HG02884 (cell line): ENCODE data around the gene MFAP1.
"Not testable (repeated sequence)": the region's sequence is repeated elsewhere in the genome, so short reads cannot be mapped to it uniquely, and the experiment has no call there.

Experiments used
- ATAC-seq: cut with Tn5 transposase; IDR thresholded peaks from one replicate; pipeline ENCODE4 v1.9.1; 2021; ENCODE audit warnings: mild to moderate bottlenecking, moderate library complexity; ENCODE audit not compliant: unreplicated experiment

The MFAP1 gene

DNA sequence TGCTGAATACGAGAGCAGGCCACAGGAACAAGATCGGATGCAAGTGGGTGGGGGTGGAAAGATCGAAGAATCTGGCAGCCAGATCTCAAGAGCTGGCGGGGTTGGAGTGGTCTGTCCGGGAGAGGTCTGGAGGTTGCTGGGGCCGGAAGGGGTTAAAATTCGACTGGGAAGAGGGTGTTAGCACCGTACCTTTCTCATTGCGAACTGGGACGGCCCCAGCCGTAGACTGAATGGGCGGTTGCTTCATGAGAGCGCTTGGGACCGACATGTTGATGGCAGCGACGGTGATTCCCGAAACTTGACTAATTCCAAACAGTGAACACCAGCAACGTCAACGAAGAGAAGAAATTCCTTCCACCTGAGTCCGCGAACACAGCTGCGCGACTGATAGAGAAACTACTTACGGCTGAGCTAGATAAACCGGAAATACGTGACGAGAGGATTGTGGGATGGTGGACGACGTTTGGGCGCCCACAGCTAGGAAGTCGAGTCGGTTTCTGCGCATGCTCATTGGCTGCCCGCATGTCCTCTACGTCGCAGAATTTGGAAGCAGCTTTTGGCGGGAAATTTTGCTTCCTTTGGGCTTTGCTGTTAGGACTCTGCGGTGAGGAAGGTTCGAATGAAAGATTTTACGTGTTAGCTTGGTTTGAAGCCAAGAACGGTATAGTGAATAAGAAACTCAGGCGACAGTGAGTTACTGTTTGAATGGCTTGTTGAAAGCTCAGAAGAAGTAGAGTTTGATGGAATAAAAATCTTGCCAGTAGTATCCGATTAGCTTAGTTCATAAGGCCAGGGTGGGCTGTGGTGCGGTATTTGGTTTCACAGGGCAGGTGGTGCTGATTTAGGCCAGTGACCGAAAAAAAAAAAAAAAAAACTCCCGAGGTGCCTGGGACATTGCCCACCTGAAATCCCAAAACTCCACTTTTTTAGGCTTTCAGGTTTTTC lies at the start of gene MFAP1:
Gene MFAP1, minus strand, starts transcription at position 389 of the 945 bp plus-strand sequence. Its CDS starts 121 bp downstream, at position 268.
- peak; percentile 70 for ATAC-seq

DNA sequence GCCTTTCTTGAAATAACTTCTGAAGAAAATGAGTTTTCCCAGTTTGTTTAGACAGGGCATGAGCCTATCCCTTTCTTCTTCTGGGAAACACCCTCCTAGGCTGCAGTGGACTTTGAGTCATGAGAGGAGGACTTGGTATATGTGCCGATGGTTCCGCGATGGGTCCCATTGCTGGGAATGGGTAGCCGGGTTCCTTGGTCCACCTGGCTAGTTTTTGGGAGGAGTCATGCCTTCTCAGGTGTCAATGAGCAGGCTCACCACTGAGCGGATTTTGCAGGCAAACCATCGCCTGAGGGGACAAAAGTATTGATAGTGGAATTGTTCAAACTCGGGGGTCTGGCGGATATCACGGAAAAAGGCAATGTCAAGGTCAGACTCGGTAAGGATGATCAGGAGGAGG lies 49.2 kb upstream of the MFAP1 start:
- ATAC-seq = no peak

GRCh38 chr15:43872416-43873020 lies 48.0 kb upstream of the MFAP1 start:
- no peak for ATAC-seq

DNA sequence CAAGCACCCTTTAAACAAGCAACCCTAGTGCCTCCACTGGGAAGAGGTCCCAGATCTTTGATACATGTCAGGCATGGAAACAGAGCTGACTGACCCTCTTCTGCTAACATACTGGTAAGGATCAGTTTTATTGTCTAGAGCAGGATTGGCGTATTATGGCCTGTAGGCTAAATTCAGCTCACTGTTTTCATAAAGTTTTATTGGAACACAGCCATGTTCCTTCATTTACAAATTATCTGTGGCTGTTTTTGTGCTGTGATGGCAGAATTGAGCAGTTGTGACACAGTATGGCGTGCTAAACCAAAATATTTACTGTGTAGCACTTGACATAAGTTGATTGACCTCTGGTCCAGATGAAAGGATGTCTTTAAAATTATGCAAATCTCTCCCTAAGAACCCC lies 47.3 kb upstream of the MFAP1 start:
- no peak for ATAC-seq

GRCh38 chr15:43868406-43868805 lies 43.9 kb upstream of the MFAP1 start:
- no peak for ATAC-seq

DNA sequence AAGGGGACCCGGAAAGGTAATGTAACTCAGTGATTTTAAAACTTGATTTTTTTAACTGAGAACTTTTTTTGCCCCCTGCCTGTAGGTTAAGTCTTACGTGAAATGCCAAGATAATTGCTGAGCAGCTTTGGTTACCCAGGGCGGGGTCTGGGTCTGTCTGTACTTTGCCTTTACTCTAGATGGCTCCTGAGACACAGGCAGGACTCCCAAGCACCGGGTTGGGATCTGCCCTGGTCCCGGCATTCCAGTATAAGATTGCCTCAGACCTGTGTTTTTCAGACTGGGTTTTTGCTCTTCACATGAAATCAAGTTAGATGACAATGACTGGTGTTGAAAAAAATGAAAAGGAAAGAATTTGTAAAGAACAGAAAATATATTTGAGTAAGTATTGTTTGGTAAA lies 42.6 kb upstream of the MFAP1 start:
- ATAC-seq = no peak

DNA sequence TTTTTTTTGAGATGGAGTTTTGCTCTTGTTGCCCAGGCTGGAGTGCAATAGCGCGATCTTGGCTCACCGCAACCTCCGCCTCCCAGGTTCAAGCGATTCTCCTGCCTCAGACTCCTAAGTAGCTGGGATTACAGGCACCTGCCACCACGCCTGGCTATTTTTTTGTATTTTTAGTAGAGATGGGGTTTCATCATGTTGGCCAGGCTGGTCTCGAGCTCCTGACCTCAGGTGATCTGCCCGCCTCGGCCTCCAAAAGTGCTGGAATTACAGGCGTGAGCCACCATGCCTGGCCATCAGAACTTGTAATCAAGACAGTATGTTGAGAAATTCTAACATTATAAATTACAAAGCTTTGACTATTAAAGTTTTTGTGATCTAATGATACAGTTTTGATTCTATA lies 42.1 kb upstream of the MFAP1 start:
- not testable (repeated sequence) for ATAC-seq

DNA sequence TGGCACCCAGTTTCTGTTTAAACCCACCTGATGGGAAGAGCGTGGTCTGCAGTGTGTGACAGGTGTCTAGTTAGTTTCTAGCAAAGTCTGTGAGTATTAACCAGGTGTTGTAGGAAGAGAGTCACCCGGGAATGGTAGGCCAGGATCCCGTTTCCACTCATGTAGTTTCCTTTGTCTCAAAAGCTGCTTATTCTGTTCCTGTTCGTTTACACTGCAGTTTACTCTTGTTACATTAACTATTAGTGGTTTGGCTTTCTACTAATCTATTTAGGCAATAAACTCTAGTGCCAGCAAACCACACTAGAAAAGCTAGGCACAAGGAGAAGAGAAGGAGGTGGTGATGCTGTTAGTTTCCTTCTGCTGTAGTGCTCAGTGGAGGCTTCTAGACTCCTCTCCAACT lies 35.1 kb upstream of the MFAP1 start:
- ATAC-seq = no peak

- ATAC-seq = no peak
Measured at GRCh38 chr15:43854801-43855200, 30.3 kb upstream of the MFAP1 start.

- ATAC-seq = no peak
Measured at GRCh38 chr15:43852607-43853006, 28.1 kb upstream of the MFAP1 start.

DNA sequence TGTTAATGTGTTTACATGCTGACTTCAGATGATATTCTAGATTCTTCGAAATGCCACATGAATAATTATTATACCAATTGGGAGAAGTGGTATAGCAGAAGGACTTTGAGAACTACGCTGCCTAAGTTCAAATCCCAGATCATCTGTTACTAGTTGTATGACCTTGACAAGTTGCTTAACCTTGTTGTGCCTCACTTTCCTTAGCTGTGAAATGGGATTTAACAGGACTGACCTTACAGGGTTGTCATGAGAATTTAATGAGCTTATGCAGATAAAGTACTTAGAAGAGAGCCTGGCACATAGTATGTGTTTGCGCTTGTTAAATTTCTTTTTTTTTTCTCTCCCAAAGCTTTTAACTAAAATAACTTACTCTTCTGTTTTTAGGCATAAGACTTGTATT lies 26.8 kb upstream of the MFAP1 start:
- no peak for ATAC-seq

DNA sequence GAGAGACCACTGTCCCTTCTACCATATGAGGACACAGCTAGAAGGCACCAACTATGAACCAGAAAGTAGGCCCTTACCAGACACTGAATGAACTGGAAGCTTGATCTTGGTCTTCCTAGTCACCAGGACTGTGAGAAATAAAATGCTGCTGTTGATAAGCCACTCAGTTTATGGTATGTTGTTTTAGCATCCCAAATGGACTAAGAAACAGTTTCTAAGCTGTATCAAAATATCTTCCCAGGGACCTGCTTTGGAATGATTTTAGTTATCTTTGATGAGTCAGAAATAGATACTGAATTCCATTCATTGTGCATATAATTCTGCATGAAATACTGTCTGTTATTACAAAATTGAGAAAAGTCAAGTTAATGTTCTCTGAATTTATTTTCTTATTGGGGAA lies 20.9 kb upstream of the MFAP1 start:
- ATAC-seq = no peak

GRCh38 chr15:43832485-43832884 lies 8.0 kb upstream of the MFAP1 start:
- not testable (repeated sequence) for ATAC-seq

- ATAC-seq = not testable (repeated sequence)
Measured at GRCh38 chr15:43831519-43832052, 7.1 kb upstream of the MFAP1 start.

- ATAC-seq = not testable (repeated sequence)
Measured at GRCh38 chr15:43830691-43831275, 6.3 kb upstream of the MFAP1 start.

DNA sequence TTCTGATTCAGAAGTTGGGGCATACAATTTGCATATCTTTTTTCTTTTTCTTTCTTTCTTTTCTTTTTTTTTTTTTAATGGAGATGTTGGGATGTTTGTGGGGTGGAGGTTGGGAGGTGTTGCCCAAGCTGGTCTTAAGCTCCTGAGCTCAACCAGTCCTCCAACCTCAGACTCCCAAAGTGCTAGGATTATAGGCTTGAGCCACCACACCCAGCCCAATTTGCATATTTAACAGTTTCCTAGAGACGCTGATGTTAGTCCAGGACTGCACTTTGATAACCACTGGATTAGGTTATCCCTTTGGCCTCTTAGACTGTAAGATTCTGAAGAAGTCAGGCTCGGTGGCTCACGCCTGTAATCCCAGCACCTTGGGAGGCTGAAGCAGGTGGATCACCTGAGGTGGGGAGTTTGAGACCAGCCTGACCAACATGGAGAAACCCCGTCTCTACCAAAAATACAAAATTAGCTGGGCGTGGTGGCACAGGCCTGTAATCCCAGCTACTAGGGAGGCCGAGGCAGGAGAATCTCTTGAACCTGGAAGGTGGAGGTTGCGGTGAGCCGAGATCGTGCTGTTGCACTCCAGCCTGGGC lies 5.6 kb upstream of the MFAP1 start:
- not testable (repeated sequence) for ATAC-seq

DNA sequence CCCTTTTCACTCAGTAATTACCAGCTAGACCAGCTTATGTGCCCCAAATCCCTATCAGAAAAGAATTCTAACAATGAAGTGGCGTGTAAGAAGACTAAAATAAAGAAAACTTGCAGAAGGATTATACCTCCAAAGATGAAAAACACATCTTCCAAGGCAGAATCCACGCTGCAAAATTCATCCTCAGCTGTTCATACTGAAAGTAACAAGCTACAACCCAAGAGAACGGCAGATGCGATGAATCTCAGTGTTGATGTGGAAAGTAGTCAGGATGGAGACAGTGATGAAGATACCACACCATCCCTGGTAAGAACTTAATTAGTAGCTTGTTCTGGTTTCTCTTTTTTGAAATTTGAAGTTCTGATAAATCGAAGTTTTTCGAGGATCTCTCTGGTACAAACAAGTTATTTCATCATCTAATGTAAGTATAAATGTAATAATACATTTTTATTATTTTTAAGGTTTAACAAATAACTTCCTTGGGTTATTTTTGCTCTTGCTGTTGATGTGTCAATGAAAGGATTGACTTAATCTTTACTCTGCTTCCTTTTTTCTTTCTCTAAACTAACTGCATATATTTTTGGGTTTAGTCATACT lies 3.7 kb upstream of the MFAP1 start:
- ATAC-seq = no peak

DNA sequence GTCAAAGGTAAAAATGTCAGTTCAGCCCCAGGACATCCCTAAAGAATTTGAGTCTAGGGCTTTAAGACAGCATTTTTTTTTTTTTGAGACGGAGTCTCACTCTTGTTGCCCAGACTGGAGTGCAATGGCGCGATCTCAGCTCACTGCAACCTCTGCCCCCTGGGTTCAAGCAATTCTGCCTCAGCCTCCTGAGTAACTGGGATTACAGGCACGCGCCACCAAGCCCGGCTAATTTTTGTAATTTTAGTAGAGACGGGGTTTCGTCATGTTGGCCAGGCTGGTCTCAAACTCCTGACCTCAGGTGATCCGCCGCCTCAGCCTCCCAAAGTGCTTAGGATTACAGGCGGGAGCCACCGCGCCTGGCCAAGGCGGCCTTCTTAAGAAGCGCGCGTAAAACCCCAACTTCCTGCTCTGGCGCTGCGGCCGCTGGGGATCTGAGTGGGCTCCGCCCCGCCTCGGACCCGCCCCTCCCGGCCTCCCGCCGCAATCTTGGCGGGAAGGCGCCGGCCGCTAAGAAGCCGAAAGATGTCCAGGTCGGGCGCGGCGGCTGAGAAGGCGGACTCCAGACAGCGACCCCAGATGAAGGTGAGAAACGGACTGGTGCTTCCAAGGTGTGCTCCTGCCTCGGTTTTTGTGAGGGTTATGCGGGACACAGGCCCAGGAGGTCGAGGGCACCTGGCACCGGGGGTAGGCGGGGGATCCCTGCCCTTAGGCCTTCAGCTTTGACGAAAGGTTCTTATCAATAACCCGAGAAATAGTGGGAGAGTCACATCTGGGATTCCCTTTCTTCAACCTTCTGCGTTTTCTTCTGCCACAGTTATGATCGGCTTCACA lies 2.2 kb upstream of the MFAP1 start, which contains the start of gene WDR76:
Gene WDR76, plus strand, starts transcription at position 495 of the 834 bp plus-strand sequence. Its CDS starts 31 bp downstream, at position 526.
- peak; percentile 60 for ATAC-seq

- no peak for ATAC-seq
Measured at GRCh38 chr15:43826029-43826507, 1.6 kb upstream of the MFAP1 start.

GRCh38 chr15:43825305-43825704 lies 815 bp upstream of the MFAP1 start:
- ATAC-seq = not testable (repeated sequence)
